Stimulated activated CD4-positive, alpha-beta T cell treated with anti-CD3 and anti-CD28 coated beads, Interleukin-15, amount 100 ng/mL, for 48 hours (primary cell): ENCODE measurements around the gene PPP1R9B.
A peak's percentile ranks its signal among the peaks of the same experiment; 100 is the strongest.

Experiments used
- DNase-seq, 2 donors: peaks; one replicate each; pipeline ENCODE4 v3.0.0-alpha.2; 2020; ENCODE audit warnings: low read depth in 2 of 2

PPP1R9B gene

GRCh38 chr17:50173335-50173941, 23.0 kb upstream of the PPP1R9B start:
- DNase-seq = no peak

GRCh38 chr17:50172936-50173334, 22.5 kb upstream of the PPP1R9B start:
- DNase-seq = no peak

GRCh38 chr17:50172130-50172529, 21.7 kb upstream of the PPP1R9B start:
- DNase-seq = no peak

- no peak for DNase-seq
These were observed 21.0 kb upstream of the PPP1R9B start for GRCh38 chr17:50171371-50172071.

GRCh38 chr17:50170662-50171370, 20.3 kb upstream of the PPP1R9B start:
- no peak for DNase-seq

- DNase-seq = no peak
These were observed 19.5 kb upstream of the PPP1R9B start for GRCh38 chr17:50169881-50170459.

GRCh38 chr17:50169121-50169764, 18.8 kb upstream of the PPP1R9B start:
- peak in 1 of 2 donors; percentile 51 for DNase-seq

GRCh38 chr17:50168319-50168718, 17.8 kb upstream of the PPP1R9B start:
- DNase-seq = no peak

GRCh38 chr17:50167371-50167770, 16.9 kb upstream of the PPP1R9B start:
- no peak for DNase-seq

- no peak for DNase-seq
These were observed 16.2 kb upstream of the PPP1R9B start for GRCh38 chr17:50166518-50167181.

- no peak for DNase-seq
These were observed 15.5 kb upstream of the PPP1R9B start, which contains the start of gene SGCA for GRCh38 chr17:50165867-50166517. Gene SGCA (plus strand): TSS chr17:50166005. CDS start chr17:50166041, 36 bp downstream.

GRCh38 chr17:50165466-50165865, 15.0 kb upstream of the PPP1R9B start:
- no peak for DNase-seq

- no peak for DNase-seq
These were observed 14.6 kb upstream of the PPP1R9B start for GRCh38 chr17:50165066-50165465.

- no peak for DNase-seq
These were observed 14.2 kb upstream of the PPP1R9B start for GRCh38 chr17:50164697-50164988.

GRCh38 chr17:50163843-50164696, 13.6 kb upstream of the PPP1R9B start:
- DNase-seq = no peak

- DNase-seq = no peak
These were observed 12.2 kb upstream of the PPP1R9B start for GRCh38 chr17:50162466-50163254.

- DNase-seq = no peak
These were observed 11.4 kb upstream of the PPP1R9B start for GRCh38 chr17:50161911-50162288.

- peak; percentile 91 to 93 for DNase-seq
These were observed 10.8 kb upstream of the PPP1R9B start for GRCh38 chr17:50161023-50161910.
